CD14-positive monocyte (primary cell): Measurements from ENCODE around the gene AGAP1. TPM values are rescaled to one million over a fixed set of nuclear protein-coding genes. Genes with fewer than 3 reads are reported as not detected.

Experiments used
- DNase-seq, 3 donors: peaks; one replicate each; pipeline ENCODE4 v3.0.0-alpha.2; 2011 to 2022
- H2AFZ ChIP-seq: 2 replicates; pipeline ENCODE4 v1.6.0; 2012; ENCODE audit warnings: mild to moderate bottlenecking, low read depth, low read length, inconsistent platforms; ENCODE audit not compliant: insufficient read depth, poor library complexity, severe bottlenecking
- H3K27ac ChIP-seq, 2 donors: 1 replicate in 1 of 2; 2 replicates in 1 of 2; pipeline ENCODE4 v1.5.1; 2012 to 2013; ENCODE audit warnings: low read length in 2 of 2, control low read depth in 1 of 2, inconsistent platforms in 1 of 2, low read depth in 1 of 2, mild to moderate bottlenecking in 1 of 2
- H3K27me3 ChIP-seq, 2 donors: one replicate each; pipeline versions ENCODE4 v1.6.0 to v1.6.1; 2011 to 2013; ENCODE audit warnings: low read length in 2 of 2; ENCODE audit not compliant: control insufficient read depth in 2 of 2, insufficient read depth in 2 of 2
- H3K36me3 ChIP-seq, 2 donors: replicated peaks in 1 of 2; 1 replicate in 1 of 2; 2 replicates in 1 of 2; pipeline versions ENCODE4 v1.5.1 to v1.6.1; 2012 to 2013; ENCODE audit warnings: low read length in 2 of 2, control low read depth in 1 of 2, inconsistent platforms in 1 of 2, mild to moderate bottlenecking in 1 of 2; ENCODE audit not compliant: insufficient read depth in 2 of 2, control insufficient read depth in 1 of 2
- H3K4me1 ChIP-seq, 2 donors: 1 replicate in 1 of 2; 2 replicates in 1 of 2; pipeline versions ENCODE4 v1.5.1 to v1.6.1; 2012 to 2013; ENCODE audit warnings: low read length in 2 of 2, control low read depth in 1 of 2, inconsistent platforms in 1 of 2, mild to moderate bottlenecking in 1 of 2, moderate library complexity in 1 of 2; ENCODE audit not compliant: insufficient read depth in 2 of 2, control insufficient read depth in 1 of 2
- H3K4me2 ChIP-seq: replicated peaks from 2 replicates; pipeline ENCODE3; 2012; ENCODE audit warnings: low read length, moderate library complexity, mild to moderate bottlenecking; ENCODE audit not compliant: poor library complexity, severe bottlenecking; ENCODE audit errors: extremely low read depth
- H3K4me3 ChIP-seq, 3 experiments: fragments of 200-600 bp in 1 of 3; sonication (generic) in 1 of 3; replicated peaks in 1 of 3; 1 replicate in 2 of 3; 2 replicates in 1 of 3; pipeline ENCODE4 v1.5.1; 2011 to 2013; ENCODE audit warnings: low read length in 3 of 3, mild to moderate bottlenecking in 3 of 3, control low read depth in 2 of 3, low read depth in 2 of 3, inconsistent platforms in 1 of 3, moderate library complexity in 1 of 3
- H3K79me2 ChIP-seq: 2 replicates; pipeline ENCODE4 v1.6.0; 2012; ENCODE audit warnings: mild to moderate bottlenecking, control low read depth, inconsistent platforms, low read length, moderate library complexity; ENCODE audit not compliant: insufficient read depth
- H3K9ac ChIP-seq: 2 replicates; pipeline ENCODE4 v1.6.0; 2017; ENCODE audit warnings: low read length, mild to moderate bottlenecking; ENCODE audit not compliant: insufficient read depth, poor library complexity, severe bottlenecking
- H3K9me3 ChIP-seq, 2 donors: replicated peaks in 1 of 2; 1 replicate in 1 of 2; 2 replicates in 1 of 2; pipeline versions ENCODE4 v1.5.1 to v1.6.1; 2012 to 2013; ENCODE audit warnings: low read length in 2 of 2, control low read depth in 1 of 2; ENCODE audit not compliant: control insufficient read depth in 1 of 2, insufficient read depth in 1 of 2
- H4K20me1 ChIP-seq: 2 replicates; pipeline ENCODE4 v1.6.0; 2012; ENCODE audit warnings: mild to moderate bottlenecking, low read length, control low read depth, moderate library complexity; ENCODE audit not compliant: insufficient read depth
- H3K27ac Mint-ChIP-seq, 7 donors: one replicate each; pipeline ENCODE4 v1.8.0; 2020; ENCODE audit warnings: mild to moderate bottlenecking in 7 of 7, mixed read lengths in 7 of 7, moderate library complexity in 6 of 7, inconsistent platforms in 2 of 7
- H3K27me3 Mint-ChIP-seq, 3 donors: one replicate each; pipeline ENCODE4 v1.8.0; 2021 to 2022; ENCODE audit warnings: low read depth in 3 of 3, mild to moderate bottlenecking in 3 of 3, mixed read lengths in 3 of 3, moderate library complexity in 3 of 3, inconsistent platforms in 1 of 3
- H3K36me3 Mint-ChIP-seq, 2 donors: one replicate each; pipeline ENCODE4 v1.8.0; 2020; ENCODE audit warnings: mixed read lengths in 2 of 2, inconsistent platforms in 1 of 2, mild to moderate bottlenecking in 1 of 2
- H3K4me1 Mint-ChIP-seq: one replicate; pipeline ENCODE4 v1.8.0; 2020; ENCODE audit warnings: mild to moderate bottlenecking, mixed read lengths
- H3K4me3 Mint-ChIP-seq, 2 donors: one replicate each; pipeline ENCODE4 v1.8.0; 2020; ENCODE audit warnings: mild to moderate bottlenecking in 2 of 2, mixed read lengths in 2 of 2, moderate library complexity in 1 of 2
- H3K9me3 Mint-ChIP-seq, 7 donors: one replicate each; pipeline ENCODE4 v1.8.0; 2020 to 2022; ENCODE audit warnings: mixed read lengths in 7 of 7, mild to moderate bottlenecking in 6 of 7, moderate library complexity in 6 of 7, inconsistent platforms in 2 of 7
- WGBS: methylation state at CpG from one replicate; pipeline ENCODE4 v1.1.5; 2013; ENCODE audit warnings: missing lambda C conversion rate; ENCODE audit not compliant: insufficient coverage; 5-methylcytosine and 5-hydroxymethylcytosine counted together
- intact Hi-C, 2 donors: fragments of 100-400 bp; cut with micrococcal nuclease; formaldehyde crosslinking; loops; one replicate each; pipeline versions ENCODE4 v1.15.0 to v1.15.1; 2023
- polyA plus RNA-seq, 3 donors: library from polyadenylated mRNA; depleted of rRNA in 1 of 3; unstranded in 2 of 3; stranded (reverse) in 1 of 3; fragments of 300-500 nt in 2 of 3; fragments of >200 nt in 1 of 3; fragmentation: Illumina TruSeq in 2 of 3; gene quantifications; 1 replicate in 2 of 3; 2 replicates in 1 of 3; pipeline ENCODE4 v1.2.3, GENCODE V29; 2012 to 2021
- TF ChIP-seq, protein P1 (sequence below): fragments of 200-600 bp; IDR thresholded peaks from one replicate; pipeline ENCODE4 v1.8.0; 2022; ENCODE audit warnings: antibody characterized with exemption, mild to moderate bottlenecking

AGAP1 gene
- polyA plus RNA-seq, 3 donors = 0.12 TPM; not detected in 2

DNA sequence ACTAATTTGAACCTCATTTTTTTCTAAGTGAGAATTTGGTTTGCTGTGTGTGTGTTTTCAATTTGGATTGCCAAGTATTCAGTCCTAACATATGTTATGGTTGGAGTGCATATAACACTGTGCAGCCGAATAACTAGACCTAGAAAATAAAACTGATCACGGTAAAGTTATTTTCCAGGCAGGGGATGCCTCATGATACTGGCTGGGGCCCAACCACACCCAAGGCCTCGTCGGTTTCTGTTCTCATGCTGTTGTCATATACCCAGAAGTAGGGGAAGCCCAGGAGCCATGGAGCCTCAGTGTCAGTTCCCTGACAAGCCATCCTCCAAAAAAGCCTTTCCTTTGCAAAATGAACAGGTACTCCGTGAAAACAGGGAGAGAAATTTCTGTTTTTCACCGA, 514.2 kb downstream of the AGAP1 start:
- Histone ChIP-seq H3K4me3 (no peak overlapping the region), H3K36me3 (no peaks in the 10 kb centered on the region), H2AFZ (no peak overlapping the region), H3K4me2 (no peak overlapping the region), H3K27ac (no peak overlapping the region), H3K27me3 (no peaks in the 10 kb centered on the region), H4K20me1 (no peaks in the 10 kb centered on the region), H3K9ac (no peak overlapping the region), H3K79me2 (no peaks in the 10 kb centered on the region), H3K4me1 (no peaks in the 10 kb centered on the region), H3K9me3 (no peaks in the 10 kb centered on the region)
- no peak overlapping the region for H3K27ac Mint-ChIP-seq
- TF ChIP-seq, protein P1, sequence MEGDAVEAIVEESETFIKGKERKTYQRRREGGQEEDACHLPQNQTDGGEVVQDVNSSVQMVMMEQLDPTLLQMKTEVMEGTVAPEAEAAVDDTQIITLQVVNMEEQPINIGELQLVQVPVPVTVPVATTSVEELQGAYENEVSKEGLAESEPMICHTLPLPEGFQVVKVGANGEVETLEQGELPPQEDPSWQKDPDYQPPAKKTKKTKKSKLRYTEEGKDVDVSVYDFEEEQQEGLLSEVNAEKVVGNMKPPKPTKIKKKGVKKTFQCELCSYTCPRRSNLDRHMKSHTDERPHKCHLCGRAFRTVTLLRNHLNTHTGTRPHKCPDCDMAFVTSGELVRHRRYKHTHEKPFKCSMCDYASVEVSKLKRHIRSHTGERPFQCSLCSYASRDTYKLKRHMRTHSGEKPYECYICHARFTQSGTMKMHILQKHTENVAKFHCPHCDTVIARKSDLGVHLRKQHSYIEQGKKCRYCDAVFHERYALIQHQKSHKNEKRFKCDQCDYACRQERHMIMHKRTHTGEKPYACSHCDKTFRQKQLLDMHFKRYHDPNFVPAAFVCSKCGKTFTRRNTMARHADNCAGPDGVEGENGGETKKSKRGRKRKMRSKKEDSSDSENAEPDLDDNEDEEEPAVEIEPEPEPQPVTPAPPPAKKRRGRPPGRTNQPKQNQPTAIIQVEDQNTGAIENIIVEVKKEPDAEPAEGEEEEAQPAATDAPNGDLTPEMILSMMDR = no peak
- no peak for DNase-seq
- no peaks in the 10 kb centered on the region for H3K4me1 Mint-ChIP-seq
- H3K4me3 Mint-ChIP-seq = no peak overlapping the region
- intact Hi-C loops = no loop called here
- peaks cover 0 to 3% (median 2%) of the 10 kb centered on the region in 3 donors for H3K27me3 Mint-ChIP-seq
- no peaks in the 10 kb centered on the region for H3K36me3 Mint-ChIP-seq
- 86% methylated on average over 4 of the region's 6 CpGs for WGBS
- peaks cover 0 to 8% (median 4%) of the 10 kb centered on the region in 7 donors for H3K9me3 Mint-ChIP-seq

DNA sequence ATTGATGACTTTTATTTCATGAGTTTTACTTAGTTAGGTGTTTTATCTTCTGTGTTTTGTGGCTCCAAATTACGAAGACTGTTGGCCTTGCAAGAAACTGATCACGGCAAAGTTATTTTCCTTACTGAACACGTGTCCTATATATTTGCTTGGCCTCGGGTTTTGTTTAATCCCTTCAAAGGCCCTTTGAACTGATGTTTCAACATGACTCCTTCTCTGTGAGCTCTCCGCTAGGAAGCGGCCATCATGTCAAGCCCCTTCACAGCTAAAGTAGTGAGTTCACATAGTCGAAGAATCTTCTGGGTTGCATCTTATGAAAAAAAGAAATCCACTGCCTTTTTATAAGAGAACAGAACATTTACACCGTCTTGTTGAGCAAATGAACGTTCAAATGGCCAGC, 515.0 kb downstream of the AGAP1 start:
- Histone ChIP-seq H3K4me2 (no peak overlapping the region), H2AFZ (no peak overlapping the region), H3K4me1 (no peaks in the 10 kb centered on the region), H3K27me3 (no peaks in the 10 kb centered on the region), H3K9ac (no peak overlapping the region), H3K4me3 (no peak overlapping the region), H3K27ac (no peak overlapping the region), H3K79me2 (no peaks in the 10 kb centered on the region), H3K36me3 (no peaks in the 10 kb centered on the region), H3K9me3 (no peaks in the 10 kb centered on the region), H4K20me1 (no peaks in the 10 kb centered on the region)
- peaks cover 0 to 5% (median 4%) of the 10 kb centered on the region in 3 donors for H3K27me3 Mint-ChIP-seq
- WGBS = 91% methylated on average over 5 of the region's 9 CpGs
- TF ChIP-seq, protein P1 = no peak
- no peak for DNase-seq
- H3K4me1 Mint-ChIP-seq = no peaks in the 10 kb centered on the region
- H3K27ac Mint-ChIP-seq = no peak overlapping the region
- peaks cover 0 to 6% (median 4%) of the 10 kb centered on the region in 7 donors for H3K9me3 Mint-ChIP-seq
- no peaks in the 10 kb centered on the region for H3K36me3 Mint-ChIP-seq
- intact Hi-C loops = no loop called here
- no peak overlapping the region for H3K4me3 Mint-ChIP-seq
